Activated CD8-positive, alpha-beta memory T cell treated with anti-CD3 and anti-CD28 coated beads for 24 hours (primary cell): ENCODE measurements around the gene RHOBTB1.
"Not testable (repeated sequence)": the region's sequence is repeated elsewhere in the genome, so short reads cannot be mapped to it uniquely, and the experiment has no call there.

Experiments used
- DNase-seq: peaks from one replicate; pipeline ENCODE4 v3.0.0-alpha.2; 2020

The RHOBTB1 gene

GRCh38 chr10:60937784-60938654, 6.0 kb downstream of the RHOBTB1 start:
- DNase-seq = no peak

GRCh38 chr10:60937022-60937421, 7.0 kb downstream of the RHOBTB1 start:
- no peak for DNase-seq

GRCh38 chr10:60934215-60935175, 9.5 kb downstream of the RHOBTB1 start:
- no peak for DNase-seq

DNA sequence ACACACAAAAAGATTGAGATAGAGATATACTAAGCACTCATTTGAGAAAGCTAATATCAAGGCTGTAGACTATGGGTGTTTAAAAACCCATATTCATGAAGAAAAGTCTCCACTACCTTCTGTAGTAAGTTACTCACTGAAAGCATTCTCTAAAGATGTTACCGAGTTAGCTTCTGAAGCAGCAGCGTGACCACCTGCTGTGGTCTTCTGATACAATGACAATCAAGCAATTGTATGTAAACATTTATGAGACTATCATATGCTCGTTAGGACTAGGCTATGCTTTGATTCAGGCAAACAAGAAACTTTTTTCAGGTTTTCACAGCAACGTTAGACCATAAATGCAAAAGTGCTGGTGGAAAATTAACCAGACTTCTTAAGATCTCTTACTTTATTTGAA, 11.2 kb downstream of the RHOBTB1 start:
- DNase-seq = no peak

- no peak for DNase-seq
Observed at GRCh38 chr10:60930237-60930636, 13.7 kb downstream of the RHOBTB1 start.

- no peak for DNase-seq
Observed at GRCh38 chr10:60921633-60922032, 22.4 kb downstream of the RHOBTB1 start.

GRCh38 chr10:60920479-60920878, 23.5 kb downstream of the RHOBTB1 start:
- DNase-seq = no peak

GRCh38 chr10:60919551-60919950, 24.4 kb downstream of the RHOBTB1 start:
- DNase-seq = no peak

DNA sequence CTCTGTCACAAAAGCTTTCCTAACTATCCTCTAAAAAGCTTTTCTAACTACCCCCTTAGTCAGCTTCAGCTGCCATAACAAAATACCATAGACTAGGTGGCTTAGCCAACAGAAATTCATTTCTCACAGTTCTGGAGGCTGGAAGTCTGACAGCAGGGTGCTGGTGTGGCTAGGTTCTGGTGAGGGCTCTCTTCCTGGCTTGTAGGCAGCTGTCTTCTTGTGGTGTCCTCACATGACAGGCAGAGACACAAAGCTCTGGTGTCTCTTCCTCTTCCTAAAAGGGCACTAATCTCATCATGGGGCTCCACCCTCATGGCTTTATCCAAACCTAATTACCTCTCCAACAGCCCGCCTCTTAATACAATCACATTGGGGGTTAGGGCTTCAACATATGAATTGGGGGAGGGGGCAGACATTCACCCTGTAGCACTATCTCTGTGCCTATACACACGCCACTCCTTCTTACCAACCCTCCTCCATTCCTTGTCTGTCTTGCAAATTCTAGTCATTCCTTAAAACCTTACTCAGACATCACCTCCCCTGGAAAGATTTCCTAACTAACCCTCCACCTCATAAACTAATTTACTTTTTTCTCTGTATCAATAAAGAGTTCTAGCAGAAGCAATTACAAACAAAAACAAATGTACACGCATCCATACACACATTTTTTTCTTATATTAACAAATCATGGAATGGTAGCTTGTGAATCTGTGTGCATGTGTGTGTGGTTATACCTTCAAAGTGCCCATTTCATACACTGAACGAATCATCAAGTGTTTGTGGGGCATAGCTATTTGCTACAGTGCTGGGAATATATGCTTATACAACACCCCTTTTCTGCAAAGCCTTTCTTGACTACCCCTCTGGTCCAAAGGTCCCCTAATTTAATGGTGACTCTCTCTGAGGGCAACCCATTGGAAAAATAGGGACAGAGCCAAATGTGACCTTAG, 26.4 kb downstream of the RHOBTB1 start:
- no peak for DNase-seq

GRCh38 chr10:60916025-60916424, 28.0 kb downstream of the RHOBTB1 start:
- no peak for DNase-seq

DNA sequence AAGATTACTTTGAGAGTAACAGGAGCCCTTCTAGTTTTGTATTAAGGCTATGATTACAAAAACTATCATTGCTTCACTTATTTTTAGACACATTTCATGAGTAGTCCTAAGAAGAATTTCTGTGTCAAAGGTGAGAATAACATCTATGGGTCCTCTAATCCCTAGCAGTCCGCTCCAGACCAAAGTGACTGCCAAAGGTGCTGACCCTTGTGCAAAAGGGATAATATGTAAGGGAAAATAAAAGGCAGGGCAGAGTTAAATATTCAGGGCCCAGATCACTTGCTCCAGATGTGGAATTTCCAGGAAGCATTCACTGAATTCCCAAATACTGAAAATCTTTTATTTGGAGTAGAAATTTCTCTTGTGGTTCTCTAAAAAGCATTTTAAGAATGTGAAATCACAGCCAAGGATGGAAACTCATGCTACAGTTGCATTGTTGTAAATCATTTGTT, 29.3 kb downstream of the RHOBTB1 start:
- DNase-seq = no peak

DNA sequence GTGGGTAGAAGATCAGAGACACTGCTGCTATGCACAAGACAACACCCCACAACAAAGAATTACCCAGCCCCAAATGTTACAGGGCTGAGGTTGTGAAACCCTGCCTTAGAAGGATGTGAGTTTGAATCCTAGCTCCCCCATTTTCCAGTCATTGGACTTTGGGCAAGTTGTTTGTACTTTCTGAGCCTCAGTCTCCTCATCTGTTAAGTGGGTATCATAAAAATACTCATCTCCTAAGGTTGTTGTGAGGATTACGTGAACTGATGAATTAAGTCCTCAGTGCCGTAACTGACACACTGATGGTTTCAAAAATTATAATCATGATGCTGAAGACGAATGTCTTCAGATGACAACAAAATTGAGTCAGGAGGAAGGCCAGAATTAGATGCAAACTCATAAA, 30.3 kb downstream of the RHOBTB1 start:
- no peak for DNase-seq

- DNase-seq = no peak
Observed at GRCh38 chr10:60913071-60913470, 30.9 kb downstream of the RHOBTB1 start.

DNA sequence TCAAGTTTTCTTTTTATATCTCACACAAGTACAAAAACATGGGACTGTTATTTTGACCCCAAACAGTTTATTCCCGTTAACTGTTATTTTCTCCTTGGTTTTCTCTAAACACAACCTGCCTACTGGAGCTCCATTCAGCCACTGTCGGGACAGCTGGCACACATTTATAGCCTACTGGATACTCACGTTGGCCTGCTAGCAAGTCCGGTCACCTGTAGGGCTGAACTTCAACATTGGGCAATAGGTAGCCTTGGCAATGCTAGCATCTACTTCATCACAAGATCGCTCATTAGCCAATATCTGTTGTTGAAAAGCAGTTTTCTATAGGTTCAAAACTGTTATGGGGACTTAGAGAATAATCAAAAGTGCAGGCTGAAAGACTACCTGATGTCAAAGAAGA, 32.3 kb downstream of the RHOBTB1 start:
- no peak for DNase-seq

DNA sequence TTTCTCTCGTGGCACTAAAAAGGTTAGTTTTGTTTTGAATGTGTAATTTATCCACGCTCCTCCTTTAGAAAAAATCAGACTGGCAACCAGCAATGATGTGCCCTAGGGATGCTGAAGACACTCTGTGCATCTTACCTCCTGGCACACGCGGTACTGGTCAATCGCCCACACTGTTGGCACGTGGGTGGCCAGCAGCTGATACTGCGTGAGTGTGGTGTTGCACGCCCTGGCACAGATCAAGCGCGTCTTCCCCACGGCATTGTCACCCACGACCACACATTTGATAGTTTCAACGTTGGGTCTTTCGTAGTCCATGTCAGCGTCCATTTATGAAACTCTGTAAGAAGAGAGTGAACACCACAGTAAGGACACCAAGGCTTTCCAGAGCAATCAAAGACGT, 32.8 kb downstream of the RHOBTB1 start:
- no peak for DNase-seq

DNA sequence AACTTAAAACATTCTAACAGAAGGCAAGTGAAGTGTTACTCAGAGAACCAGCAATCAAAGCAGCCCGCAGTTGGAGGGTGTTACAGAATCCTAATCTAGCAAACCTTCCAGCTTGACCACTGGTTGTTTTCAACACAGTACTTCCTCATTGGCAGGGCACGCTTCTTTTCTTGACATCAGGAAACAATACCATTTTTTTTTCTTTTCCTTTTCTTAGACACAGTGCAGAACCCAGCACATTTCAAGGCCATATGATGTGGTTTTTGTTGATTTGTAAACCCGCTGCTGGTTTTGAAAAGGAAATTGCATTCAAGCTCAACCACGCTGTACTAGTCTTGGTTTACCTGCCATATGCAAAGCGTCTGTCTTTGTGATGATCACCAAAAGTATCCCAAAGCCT, 33.4 kb downstream of the RHOBTB1 start:
- DNase-seq = no peak

DNA sequence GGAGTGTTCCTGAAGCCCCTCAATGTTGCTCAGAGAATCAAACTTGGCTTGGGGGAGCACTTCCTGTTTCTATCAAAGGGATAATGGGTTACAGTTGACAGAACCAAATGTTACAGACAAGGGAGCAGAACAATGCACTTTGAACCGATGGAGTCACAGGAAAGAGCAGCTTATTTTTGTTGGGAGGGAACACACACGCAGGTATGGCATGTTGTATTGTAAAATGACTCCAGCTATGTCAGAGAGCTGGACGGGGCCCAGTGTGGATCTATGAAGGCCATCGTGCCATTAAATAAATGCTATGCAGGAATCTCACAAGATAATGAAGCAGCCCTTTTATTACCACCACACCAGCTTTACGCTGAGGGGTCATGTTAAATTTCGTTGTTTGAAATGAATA, 35.1 kb downstream of the RHOBTB1 start:
- no peak for DNase-seq

DNA sequence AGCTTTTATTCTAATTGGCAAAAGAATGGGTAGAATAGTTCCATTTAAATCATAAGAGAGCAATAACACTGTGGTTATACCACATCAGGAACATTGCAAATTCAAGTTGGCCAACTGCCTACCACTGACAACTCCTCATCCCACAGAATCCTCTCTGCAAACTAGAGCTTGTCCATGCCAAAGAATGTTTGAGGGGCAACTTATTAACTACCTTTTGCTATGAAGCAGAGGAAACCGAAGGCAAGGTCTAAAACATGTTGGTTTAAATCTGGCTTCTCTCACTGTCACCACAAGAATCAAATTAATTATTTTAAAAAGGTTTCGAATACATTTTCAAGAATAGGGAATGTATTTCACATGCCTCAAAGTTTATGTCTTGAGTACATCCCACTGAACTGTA, 36.0 kb downstream of the RHOBTB1 start:
- no peak for DNase-seq

- DNase-seq = no peak
Observed at GRCh38 chr10:60907236-60907635, 36.7 kb downstream of the RHOBTB1 start.

- not testable (repeated sequence) for DNase-seq
Observed at GRCh38 chr10:60906825-60907224, 37.2 kb downstream of the RHOBTB1 start.

- no peak for DNase-seq
Observed at GRCh38 chr10:60906411-60906810, 37.6 kb downstream of the RHOBTB1 start.

DNA sequence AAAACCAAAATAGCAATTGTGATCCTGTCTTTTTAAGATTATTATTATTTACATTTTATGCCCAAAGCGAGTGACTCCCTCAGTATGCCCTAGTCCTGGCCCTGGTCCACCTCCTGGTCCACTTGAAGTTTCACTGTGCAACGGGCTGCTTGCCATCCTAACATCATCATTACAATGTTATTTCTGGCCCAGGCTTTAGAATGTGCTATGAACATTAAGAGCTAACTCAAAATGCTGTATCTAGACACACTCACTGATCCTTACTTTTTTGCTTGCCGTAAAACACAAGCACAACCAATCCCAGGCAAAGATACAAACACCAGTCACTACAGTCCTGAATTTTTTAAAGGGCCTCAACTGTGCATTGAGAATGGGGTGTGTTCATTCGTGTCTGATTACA, 38.4 kb downstream of the RHOBTB1 start:
- no peak for DNase-seq

DNA sequence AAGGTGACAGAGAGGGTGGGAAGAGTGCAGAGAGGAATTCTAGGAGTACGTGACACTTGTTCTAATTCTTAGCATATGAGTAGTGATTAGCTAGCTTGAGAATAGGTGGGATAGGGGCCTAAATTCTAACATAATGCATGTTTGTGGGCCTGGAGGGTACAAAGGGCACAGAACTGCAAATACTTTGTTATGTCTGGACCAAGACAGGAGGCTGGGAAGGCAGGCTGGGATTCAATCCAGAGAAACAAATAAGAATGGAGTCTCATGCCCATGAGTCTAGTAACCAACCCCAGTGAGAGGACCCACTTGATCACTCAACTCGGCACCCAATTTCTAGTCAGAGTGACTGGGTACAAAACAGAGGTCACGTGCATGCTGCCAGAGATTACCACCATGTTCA, 40.9 kb downstream of the RHOBTB1 start:
- DNase-seq = no peak
